GM12878 (cell line): ENCODE measurements around the gene ELL. TPM values are rescaled to one million over a fixed set of nuclear protein-coding genes. Genes with fewer than 3 reads are reported as not detected.

Source experiments
- ATAC-seq: fragments of 200-7000 bp; cut with Tn5 transposase; 3 replicates; pipeline ENCODE4 v1.9.1; 2020; ENCODE audit warnings: mild to moderate bottlenecking, moderate library complexity
- BruUV-seq: library from RNA; stranded (reverse); fragments of 400-500 nt; replicated peaks from 2 replicates; lab custom pipeline; 2021; lab: Mats Ljungman, UMichigan
- CTCF ChIA-PET: fragments of 300-600 bp; sonication (Branson Sonifier 250); formaldehyde crosslinking; extraction: SDS; loops from one replicate; lab custom pipeline; 2021; ENCODE audit warnings: inconsistent platforms; lab: Yijun Ruan, JAX
- POLR2A ChIA-PET: fragments of 350-600 bp; formaldehyde crosslinking; extraction: SDS; loops from one replicate; lab custom pipeline; 2021; ENCODE audit warnings: inconsistent platforms; lab: Charles Lee
- RAD21 ChIA-PET: fragments of 300-600 bp; sonication (Branson Sonifier 250); formaldehyde crosslinking; loops from one replicate; lab custom pipeline; 2023; ENCODE audit warnings: antibody characterized with exemption; ENCODE audit not compliant: unreplicated experiment; lab: Charles Lee
- SMC1A ChIA-PET: fragments of 300-600 bp; sonication (Branson Sonifier 250); formaldehyde crosslinking; loops from one replicate; lab custom pipeline; 2023; ENCODE audit not compliant: unreplicated experiment, uncharacterized antibody; lab: Charles Lee
- DNase-seq: peaks from one replicate; pipeline ENCODE4 v3.0.0-alpha.2; 2011; ENCODE audit warnings: low read depth, low spot score
- FAIRE-seq: peaks from 3 replicates; lab custom pipeline; 2011; peaks lifted over from hg19 to GRCh38; lab: Jason Lieb, UNC
- H2AFZ ChIP-seq: 2 replicates; pipeline ENCODE4 v1.6.0; 2011; ENCODE audit warnings: low read depth, low read length, control low read depth; ENCODE audit not compliant: control insufficient read depth
- H3K27ac ChIP-seq: 2 replicates; pipeline ENCODE4 v1.5.1; 2011; ENCODE audit warnings: control low read depth; ENCODE audit not compliant: control insufficient read depth, insufficient read depth
- H3K27me3 ChIP-seq, 2 experiments: replicated peaks in 1 of 2; 2 replicates each; pipeline versions ENCODE4 v1.6.0 to v1.6.1; 2011; ENCODE audit warnings: low read length in 1 of 2; ENCODE audit not compliant: control insufficient read depth in 2 of 2, insufficient read depth in 2 of 2
- H3K36me3 ChIP-seq, 2 experiments: 2 replicates each; pipeline ENCODE4 v1.5.1; 2011; ENCODE audit warnings: low read length in 1 of 2; ENCODE audit not compliant: control insufficient read depth in 2 of 2, insufficient read depth in 2 of 2
- H3K4me1 ChIP-seq: 2 replicates; pipeline ENCODE4 v1.6.1; 2011; ENCODE audit warnings: mild to moderate bottlenecking, low read length, moderate library complexity, mixed read lengths; ENCODE audit not compliant: control insufficient read depth, insufficient read depth
- H3K4me2 ChIP-seq: 2 replicates; pipeline ENCODE4 v1.6.0; 2011; ENCODE audit warnings: control low read depth; ENCODE audit not compliant: control insufficient read depth, insufficient read depth
- H3K4me3 ChIP-seq: fragments of 200-600 bp; sonication (generic); 2 replicates; pipeline ENCODE4 v1.5.1; 2016
- H3K79me2 ChIP-seq: 2 replicates; pipeline ENCODE4 v1.6.0; 2011; ENCODE audit warnings: low read length; ENCODE audit not compliant: control insufficient read depth, insufficient read depth
- H3K9ac ChIP-seq: 2 replicates; pipeline ENCODE4 v1.8.0; 2011; ENCODE audit warnings: low read length, control low read depth, mixed read lengths; ENCODE audit not compliant: control insufficient read depth, insufficient read depth
- H3K9me3 ChIP-seq: replicated peaks from 3 replicates; pipeline ENCODE4 v1.5.1; 2011; ENCODE audit warnings: mild to moderate bottlenecking, low read length; ENCODE audit not compliant: control insufficient read depth, insufficient read depth
- H4K20me1 ChIP-seq: 2 replicates; pipeline ENCODE4 v1.6.0; 2011; ENCODE audit not compliant: control insufficient read depth, insufficient read depth
- BCL11A ChIP-seq: IDR thresholded peaks from 2 replicates; pipeline ENCODE4 v1.6.1; 2011; ENCODE audit warnings: low read depth, low read length
- CEBPB ChIP-seq, 2 experiments: fragments of 150-350 bp in 1 of 2; IDR thresholded peaks; 2 replicates each; pipeline ENCODE4 v1.6.1; 2012 to 2014; ENCODE audit warnings: low read depth in 2 of 2, low read length in 2 of 2, borderline replicate concordance in 1 of 2, inconsistent platforms in 1 of 2
- NFYB ChIP-seq: IDR thresholded peaks from 2 replicates; pipeline ENCODE4 v1.6.1; 2011; ENCODE audit warnings: low read depth, mild to moderate bottlenecking, low read length, improper control_type of control experiment, moderate library complexity; ENCODE audit not compliant: insufficient read depth
- POLR2AphosphoS5 ChIP-seq: IDR thresholded peaks from 2 replicates; pipeline ENCODE4 v1.6.1; 2011; ENCODE audit warnings: mild to moderate bottlenecking, low read length, inconsistent platforms
- RAD21 ChIP-seq: IDR thresholded peaks from 2 replicates; pipeline ENCODE4 v1.6.1; 2011; ENCODE audit warnings: mild to moderate bottlenecking, low read depth, low read length, moderate library complexity; ENCODE audit not compliant: insufficient read depth
- ZBTB40 ChIP-seq: fragments of 450-650 bp; IDR thresholded peaks from 2 replicates; pipeline ENCODE4 v1.6.1; 2016; ENCODE audit warnings: mild to moderate bottlenecking, moderate library complexity, borderline replicate concordance
- ZNF207 ChIP-seq: fragments of 450-650 bp; IDR thresholded peaks from 2 replicates; pipeline ENCODE4 v1.6.1; 2014; ENCODE audit warnings: antibody characterized with exemption, mild to moderate bottlenecking, borderline replicate concordance
- ZSCAN29 ChIP-seq: fragments of 450-650 bp; IDR thresholded peaks from 2 replicates; pipeline ENCODE4 v1.6.1; 2017; ENCODE audit warnings: mild to moderate bottlenecking, moderate library complexity
- WGBS: methylation state at CpG from one replicate; pipeline ENCODE4 v1.1.6; 2016; ENCODE audit warnings: low lambda C conversion rate; ENCODE audit not compliant: insufficient replicate concordance, insufficient coverage; ENCODE audit errors: missing lambda C conversion rate; 5-methylcytosine and 5-hydroxymethylcytosine counted together
- in situ Hi-C: fragments of 300-500 bp; cut with MboI; formaldehyde crosslinking; loops from 9 replicates; pipeline ENCODE4 v1.14.3; 2018; ENCODE audit warnings: mixed read lengths
- intact Hi-C: fragments of 100-400 bp; cut with micrococcal nuclease; formaldehyde crosslinking; loops from one replicate; pipeline ENCODE4 v1.14.2; 2022; ENCODE audit not compliant: unreplicated experiment
- polyA plus RNA-seq, 11 experiments: library from polyadenylated mRNA; depleted of rRNA in 4 of 11; unstranded in 6 of 11; stranded (reverse) in 5 of 11; fragments of >200 nt; fragmentation: Nextera tagmentation in 4 of 11; fragmentation: Illumina TruSeq in 1 of 11; extraction: Ambion mirVana in 4 of 11; extraction: Trizol in 1 of 11; gene quantifications; 1 replicate in 1 of 11; 2 replicates in 10 of 11; pipeline versions ENCODE4 v1.2.1 to v1.2.3, GENCODE V29; 2011 to 2016; ENCODE audit warnings: inconsistent platforms in 2 of 11, missing spikeins in 2 of 11, low read depth in 1 of 11
- total RNA-seq, 4 experiments: library from RNA; depleted of rRNA in 3 of 4; stranded (reverse); fragments of >200 nt in 3 of 4; fragmentation: Illumina TruSeq in 1 of 4; extraction: Trizol in 1 of 4; gene quantifications; 2 replicates each; pipeline versions ENCODE4 v1.2.1 to v1.2.3, GENCODE V29; 2013 to 2021

The ELL gene
- total and polyA plus RNA-seq, 10 of the 15 experiments (the other 5 are each of a cell fraction or from before 2014, with no cell fraction given): 0.91 to 25.0 (median 9.1) TPM

GRCh38 chr19:18510216-18510615 is 11.7 kb downstream of the ELL start:
- no TSS peak for BruUV-seq
- H3K27ac ChIP-seq: no peak overlapping the region
- DNase-seq (no peak), FAIRE-seq (no peak), ATAC-seq (no peak)
- peaks cover 5% of the 10 kb centered on the region; the same call in 1 of the 2 replicates for H3K4me1 ChIP-seq
- peaks cover 0 to 4% of the 10 kb centered on the region in 2 experiments; a peak in 3 of 4 replicates for H3K36me3 ChIP-seq
- no peaks in the 10 kb centered on the region for H3K9me3 ChIP-seq
- H3K27me3 ChIP-seq: no peaks in the 10 kb centered on the region
- no peak overlapping the region for H2AFZ ChIP-seq
- no peak overlapping the region for H3K9ac ChIP-seq
- no peak overlapping the region for H3K4me2 ChIP-seq
- WGBS: 91% methylated on average over 5 of the region's 8 CpGs
- in situ Hi-C loops (no loop called here), intact Hi-C loops (no loop called here)
- ChIA-PET RAD21 (interaction anchor here (1.5 kb wide), 1 partner anchor 12 kb away, joined by 4 read pairs; the partner anchor contains the start of gene ELL), POLR2A (interaction anchor here (0.5 to 1.0 kb wide), 2 partner anchors 10 to 48 kb away, joined by 3 to 4 read pairs; no protein-coding TSS in a partner anchor), SMC1A (interaction anchor here (0.9 kb wide), 1 partner anchor 13 kb away, joined by 3 read pairs; no protein-coding TSS in a partner anchor), CTCF (interaction anchor here (0.9 to 1.3 kb wide), 2 partner anchors 9 to 10 kb away, joined by 3 to 7 read pairs; no protein-coding TSS in a partner anchor)
- H4K20me1 ChIP-seq: peaks cover 9% of the 10 kb centered on the region
- no peak overlapping the region for H3K4me3 ChIP-seq
- TF ChIP-seq NFYB (no peak), ZBTB40 (no peak), ZNF207 (no peak), BCL11A (no peak), CEBPB (IDR thresholded peaks at IDR 0.05; ENCODE audit: borderline replicate concordance in 1 of 2, low read depth in 2 of 2, low read length in 2 of 2) (no peak), RAD21 (no peak), POLR2AphosphoS5 (no peak), ZSCAN29 (no peak)
- H3K79me2 ChIP-seq: peaks cover 74% of the 10 kb centered on the region
